HepG2 (cell line): ENCODE measurements around the gene SGIP1. TPM values are rescaled to one million over a fixed set of nuclear protein-coding genes. Genes with fewer than 3 reads are reported as not detected.

Experiments used
- ATAC-seq: fragments of 200-7000 bp; cut with Tn5 transposase; 3 replicates; pipeline ENCODE4 v1.9.1; 2020; ENCODE audit warnings: mild to moderate bottlenecking, moderate library complexity
- BruUV-seq: library from RNA; stranded (reverse); fragments of 400-500 nt; replicated peaks from 2 replicates; lab custom pipeline; 2021; lab: Mats Ljungman, UMichigan
- CTCF ChIA-PET: fragments of 300-600 bp; formaldehyde crosslinking; extraction: SDS; loops from one replicate; lab custom pipeline; 2021; ENCODE audit warnings: low total read pairs, inconsistent platforms, low intra/inter-chr PET ratio; lab: Yijun Ruan, JAX
- POLR2A ChIA-PET: fragments of 350-600 bp; sonication (Branson Sonifier 250); formaldehyde crosslinking; loops from one replicate; lab custom pipeline; 2020; ENCODE audit warnings: antibody characterized with exemption, inconsistent platforms; lab: Yijun Ruan, JAX
- DNase-seq: peaks from one replicate; pipeline ENCODE4 v3.0.0-alpha.2; 2015; ENCODE audit warnings: low spot score
- FAIRE-seq: peaks from 3 replicates; lab custom pipeline; 2011; peaks lifted over from hg19 to GRCh38; lab: Jason Lieb, UNC
- H2AFZ ChIP-seq: one replicate; pipeline ENCODE4 v1.6.1; 2011; ENCODE audit warnings: low read length, inconsistent platforms
- H3K27ac ChIP-seq: fragments of 300-600 bp; 3 replicates; pipeline ENCODE4 v1.8.0; 2011; ENCODE audit warnings: mixed run types, mild to moderate bottlenecking, mixed read lengths, low read length, inconsistent platforms; ENCODE audit not compliant: insufficient read depth; ENCODE audit errors: extremely low read length
- H3K27me3 ChIP-seq, 2 experiments: fragments of 200-600 bp in 1 of 2; 2 replicates in 1 of 2; 3 replicates in 1 of 2; pipeline versions ENCODE4 v1.6.0 to v1.8.0; 2011; ENCODE audit warnings: low read length in 2 of 2, mild to moderate bottlenecking in 2 of 2, moderate library complexity in 2 of 2, inconsistent platforms in 1 of 2; ENCODE audit not compliant: insufficient read depth in 2 of 2, control insufficient read depth in 1 of 2
- H3K36me3 ChIP-seq, 2 experiments: fragments of 200-600 bp in 1 of 2; replicated peaks in 1 of 2; 2 replicates in 1 of 2; 3 replicates in 1 of 2; pipeline versions ENCODE4 v1.5.1 to v1.8.0; 2011; ENCODE audit warnings: low read length in 2 of 2, inconsistent platforms in 1 of 2; ENCODE audit not compliant: insufficient read depth in 2 of 2, control insufficient read depth in 1 of 2
- H3K4me1 ChIP-seq: 2 replicates; pipeline ENCODE4 v1.5.1; 2012; ENCODE audit warnings: low read length, inconsistent platforms; ENCODE audit not compliant: insufficient read depth
- H3K4me2 ChIP-seq: 2 replicates; pipeline ENCODE4 v1.6.0; 2011; ENCODE audit warnings: low read depth, low read length, inconsistent platforms
- H3K4me3 ChIP-seq, 3 experiments: fragments of 200-600 bp in 1 of 3; sonication (generic), shearing (Covaris generic) in 1 of 3; replicated peaks in 1 of 3; 2 replicates each; pipeline ENCODE4 v1.5.1; 2011 to 2016; ENCODE audit warnings: low read length in 3 of 3, inconsistent platforms in 2 of 3, low read depth in 2 of 3, mild to moderate bottlenecking in 2 of 3, control low read depth in 1 of 3, mixed read lengths in 1 of 3; ENCODE audit not compliant: insufficient read depth in 1 of 3
- H3K79me2 ChIP-seq: one replicate; pipeline ENCODE4 v1.6.1; 2011; ENCODE audit warnings: low read length, inconsistent platforms; ENCODE audit not compliant: insufficient read depth
- H3K9ac ChIP-seq: 2 replicates; pipeline ENCODE4 v1.6.0; 2011; ENCODE audit warnings: mild to moderate bottlenecking, low read depth, low read length, inconsistent platforms; ENCODE audit not compliant: insufficient read depth
- H3K9me3 ChIP-seq: 2 replicates; pipeline ENCODE4 v1.5.1; 2012; ENCODE audit warnings: mild to moderate bottlenecking, low read length
- H4K20me1 ChIP-seq: 2 replicates; pipeline ENCODE4 v1.6.0; 2011; ENCODE audit warnings: inconsistent platforms, mild to moderate bottlenecking, low read length, moderate library complexity; ENCODE audit not compliant: insufficient read depth
- CEBPG ChIP-seq: IDR thresholded peaks from 2 replicates; pipeline ENCODE4 v1.6.1; 2016
- CENPBD1 ChIP-seq: sonication (generic); formaldehyde crosslinking; IDR thresholded peaks from 2 replicates; pipeline ENCODE4 v1.8.0; 2022; ENCODE audit warnings: missing genetic modification reagents, low read depth, mild to moderate bottlenecking, borderline replicate concordance
- EEA1 ChIP-seq: sonication (generic); formaldehyde crosslinking; IDR thresholded peaks from 2 replicates; pipeline ENCODE4 v1.5.1; 2020; ENCODE audit warnings: mild to moderate bottlenecking, missing genetic modification reagents, borderline replicate concordance
- FOXC1 ChIP-seq: sonication (generic); formaldehyde crosslinking; IDR thresholded peaks from 2 replicates; pipeline ENCODE4 v1.8.0; 2022; ENCODE audit warnings: mild to moderate bottlenecking, missing genetic modification reagents, borderline replicate concordance
- GMEB1 ChIP-seq: sonication (generic); formaldehyde crosslinking; IDR thresholded peaks from 2 replicates; pipeline ENCODE4 v1.5.1; 2020; ENCODE audit warnings: missing genetic modification reagents, mild to moderate bottlenecking, borderline replicate concordance
- HNRNPL ChIP-seq: fragments of 200-400 bp; formaldehyde crosslinking; IDR thresholded peaks from 2 replicates; pipeline ENCODE4 v1.6.1; 2017; ENCODE audit warnings: mild to moderate bottlenecking, low read depth, low read length
- KLF13 ChIP-seq: sonication (generic); formaldehyde crosslinking; IDR thresholded peaks from 2 replicates; pipeline ENCODE4 v1.4.0; 2020; ENCODE audit warnings: mild to moderate bottlenecking, missing genetic modification reagents
- MTF2 ChIP-seq: sonication (generic); formaldehyde crosslinking; IDR thresholded peaks from 2 replicates; pipeline ENCODE4 v1.5.0; 2020; ENCODE audit warnings: missing genetic modification reagents, borderline replicate concordance
- SP140L ChIP-seq: sonication (generic); formaldehyde crosslinking; IDR thresholded peaks from 2 replicates; pipeline ENCODE4 v1.4.0; 2020; ENCODE audit warnings: missing genetic modification reagents, borderline replicate concordance
- STAT5B ChIP-seq: sonication (generic); formaldehyde crosslinking; IDR thresholded peaks from 2 replicates; pipeline ENCODE4 v1.4.0; 2020; ENCODE audit warnings: missing genetic modification reagents
- TGIF2 ChIP-seq: IDR thresholded peaks from 2 replicates; pipeline ENCODE4 v1.6.1; 2016; ENCODE audit warnings: control low read depth, missing compliant biosample characterization
- TSC22D2 ChIP-seq: sonication (generic); formaldehyde crosslinking; IDR thresholded peaks from 2 replicates; pipeline ENCODE4 v1.5.1; 2020; ENCODE audit warnings: missing genetic modification reagents, mild to moderate bottlenecking, borderline replicate concordance
- YEATS4 ChIP-seq: sonication (generic); formaldehyde crosslinking; IDR thresholded peaks from 2 replicates; pipeline ENCODE4 v1.4.0; 2020; ENCODE audit warnings: missing genetic modification reagents, borderline replicate concordance
- ZNF775 ChIP-seq: sonication (generic); formaldehyde crosslinking; IDR thresholded peaks from 2 replicates; pipeline ENCODE4 v1.4.0; 2020; ENCODE audit warnings: missing genetic modification reagents, mild to moderate bottlenecking, moderate library complexity, borderline replicate concordance
- ZNF777 ChIP-seq: sonication (generic); formaldehyde crosslinking; IDR thresholded peaks from 2 replicates; pipeline ENCODE4 v1.4.0; 2020; ENCODE audit warnings: missing genetic modification reagents
- ZNF816 ChIP-seq: sonication (generic); formaldehyde crosslinking; IDR thresholded peaks from 2 replicates; pipeline ENCODE4 v1.8.0; 2022; ENCODE audit warnings: missing genetic modification reagents, mild to moderate bottlenecking, borderline replicate concordance
- WGBS: methylation state at CpG from one replicate; pipeline ENCODE4 v1.1.6; 2017; ENCODE audit warnings: low lambda C conversion rate; 5-methylcytosine and 5-hydroxymethylcytosine counted together
- in situ Hi-C: cut with HindIII; loops from 2 replicates; pipeline ENCODE4 v1.10.0; 2017; ENCODE audit warnings: low pct_unique_long_range_greater_than_20kb; ENCODE audit not compliant: extremely low pct_ligation_motif_present
- intact Hi-C: fragments of 100-400 bp; cut with micrococcal nuclease; formaldehyde crosslinking; loops from one replicate; pipeline ENCODE4 v1.10.0; 2022; ENCODE audit not compliant: unreplicated experiment
- polyA plus RNA-seq, 8 experiments: library from polyadenylated mRNA; depleted of rRNA in 3 of 8; stranded (reverse) in 7 of 8; unstranded in 1 of 8; fragments of >200 nt; fragmentation: Illumina TruSeq in 4 of 8; extraction: Trizol in 4 of 8; gene quantifications; 2 replicates each; pipeline versions ENCODE4 v1.2.1 to v1.2.3, GENCODE V29; 2011 to 2016; ENCODE audit warnings: low read depth in 4 of 8, missing spikeins in 1 of 8, mixed read lengths in 1 of 8; ENCODE audit not compliant: insufficient read depth in 1 of 8
- total RNA-seq, 5 experiments: library from RNA; depleted of rRNA; stranded (reverse); fragments of >200 nt; fragmentation: Illumina TruSeq; extraction: Trizol; gene quantifications; 2 replicates each; pipeline ENCODE4 v1.2.3, GENCODE V29; 2016; ENCODE audit warnings: low read depth in 1 of 5

Gene SGIP1
- total and polyA plus RNA-seq, 2 of the 13 experiments (the other 11 are each of a cell fraction or from before 2014, with no cell fraction given) = not detected

GRCh38 chr1:66493731-66494130, 40.2 kb upstream of the SGIP1 start:
- FAIRE-seq (no peak), DNase-seq (no peak), ATAC-seq (no peak)
- POLR2A ChIA-PET = no interaction called here
- WGBS = 28% methylated on average over 2 of the region's 2 CpGs
- no peaks in the 10 kb centered on the region for H3K9me3 ChIP-seq
- H3K27me3 ChIP-seq = no peaks in the 10 kb centered on the region
- no peak overlapping the region for H3K4me2 ChIP-seq
- in situ Hi-C loops (no loop called here), intact Hi-C loops (no loop called here)
- H3K9ac ChIP-seq = no peak overlapping the region
- no peaks in the 10 kb centered on the region for H3K79me2 ChIP-seq
- H3K4me1 ChIP-seq = no peaks in the 10 kb centered on the region
- H2AFZ ChIP-seq = no peak overlapping the region
- no peak overlapping the region for H3K4me3 ChIP-seq
- no peak overlapping the region for H3K27ac ChIP-seq
- no peak for TF ChIP-seq EEA1 (CRISPR knock-in tag)
- no peak for TF ChIP-seq KLF13 (CRISPR knock-in tag)
- no peak for TF ChIP-seq FOXC1
- TF ChIP-seq YEATS4 (CRISPR knock-in tag) = no peak
- TF ChIP-seq TGIF2 = no peak
- no peak for TF ChIP-seq CEBPG (CRISPR knock-in tag)
- no peak for TF ChIP-seq ZNF816 (CRISPR knock-in tag)
- TF ChIP-seq ZNF777 (CRISPR knock-in tag) = no peak
- no peak for TF ChIP-seq CENPBD1
- TF ChIP-seq STAT5B (CRISPR knock-in tag) = no peak
- TF ChIP-seq GMEB1 (CRISPR knock-in tag) = no peak
- TF ChIP-seq TSC22D2 = no peak
- TF ChIP-seq SP140L (CRISPR knock-in tag) = no peak
- TF ChIP-seq MTF2 = no peak
- no peak for TF ChIP-seq HNRNPL
- no peak for TF ChIP-seq ZNF775 (CRISPR knock-in tag)
- no TSS peak for BruUV-seq
- no peaks in the 10 kb centered on the region for H4K20me1 ChIP-seq
- H3K36me3 ChIP-seq = no peaks in the 10 kb centered on the region
- CTCF ChIA-PET = no interaction called here
